ENCODE measurements around the gene CCHCR1.
"Not testable (repeated sequence)": the region's sequence is repeated elsewhere in the genome, so short reads cannot be mapped to it uniquely, and the experiment has no call there.

The CCHCR1 gene

DNA sequence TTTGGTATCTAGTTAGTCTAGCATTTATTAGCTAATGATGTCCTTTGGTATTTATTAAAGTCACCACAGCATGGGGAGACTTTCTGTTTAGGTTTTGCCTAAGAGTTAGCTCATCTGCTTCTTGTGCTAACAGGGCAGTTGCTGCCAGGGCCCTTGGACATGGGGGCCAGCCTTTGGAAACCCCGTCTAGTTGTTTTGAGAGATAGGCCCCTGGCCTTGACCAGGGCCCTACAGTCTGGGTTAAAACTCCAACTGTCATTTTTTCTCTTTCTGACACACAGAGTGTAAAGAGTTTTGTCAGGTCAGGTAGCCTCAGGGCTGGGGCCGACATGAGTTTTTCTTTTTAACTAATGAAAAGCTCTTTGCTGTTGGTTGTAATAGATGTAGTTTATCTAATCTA is 25.7 kb upstream of the CCHCR1 start:
- not testable (repeated sequence) for DNase-seq

DNA sequence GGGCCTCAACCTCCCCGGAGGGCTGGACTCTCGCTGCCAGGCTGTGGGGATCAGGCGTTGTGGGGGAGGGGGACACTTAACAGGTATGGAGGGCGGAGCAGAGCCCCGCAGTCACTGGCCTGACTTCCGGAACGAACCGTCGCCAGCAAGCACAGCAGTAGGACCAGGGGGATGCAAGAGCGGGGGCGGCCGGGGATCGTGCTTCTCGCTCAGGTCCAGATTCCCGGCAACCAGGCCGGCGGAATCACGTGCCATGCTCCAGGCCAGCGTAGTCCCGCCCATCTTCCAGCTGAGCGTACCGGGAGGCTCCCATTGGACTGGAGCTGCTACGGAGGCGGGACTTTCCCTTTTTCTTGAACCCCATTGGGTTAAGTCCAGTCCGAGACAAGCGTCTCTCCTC is 22.9 kb upstream of the CCHCR1 start:
- no peak for DNase-seq

DNA sequence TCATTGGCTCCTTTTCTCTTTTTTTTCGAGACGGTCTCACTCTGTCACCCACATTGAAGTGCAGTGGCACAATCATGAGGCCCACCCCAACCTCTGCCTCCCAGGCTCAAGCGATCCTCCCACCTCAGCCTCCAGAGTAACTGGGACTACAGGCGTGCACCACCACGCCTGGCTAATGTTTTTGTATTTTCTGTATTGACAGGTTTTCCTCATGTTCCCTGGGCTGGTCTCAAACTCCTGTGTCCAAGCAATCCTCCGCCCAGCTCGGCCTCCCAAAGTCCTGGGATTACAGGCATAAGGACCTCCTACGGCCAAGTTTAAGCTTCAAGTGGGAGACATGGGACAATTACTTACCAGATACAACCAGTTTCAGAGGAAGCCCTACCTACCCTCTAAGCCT is 22.3 kb upstream of the CCHCR1 start:
- DNase-seq, result no peak

- no peak for DNase-seq
Measured at GRCh38 chr6:31179042-31179386, 21.4 kb upstream of the CCHCR1 start.

GRCh38 chr6:31178143-31179041 is 20.8 kb upstream of the CCHCR1 start:
- no peak for DNase-seq

GRCh38 chr6:31175971-31176370 is 18.4 kb upstream of the CCHCR1 start:
- no peak for DNase-seq

- no peak for DNase-seq
Measured at GRCh38 chr6:31174378-31174777, 16.8 kb upstream of the CCHCR1 start.

GRCh38 chr6:31173406-31173805 is 15.8 kb upstream of the CCHCR1 start:
- no peak for DNase-seq

DNA sequence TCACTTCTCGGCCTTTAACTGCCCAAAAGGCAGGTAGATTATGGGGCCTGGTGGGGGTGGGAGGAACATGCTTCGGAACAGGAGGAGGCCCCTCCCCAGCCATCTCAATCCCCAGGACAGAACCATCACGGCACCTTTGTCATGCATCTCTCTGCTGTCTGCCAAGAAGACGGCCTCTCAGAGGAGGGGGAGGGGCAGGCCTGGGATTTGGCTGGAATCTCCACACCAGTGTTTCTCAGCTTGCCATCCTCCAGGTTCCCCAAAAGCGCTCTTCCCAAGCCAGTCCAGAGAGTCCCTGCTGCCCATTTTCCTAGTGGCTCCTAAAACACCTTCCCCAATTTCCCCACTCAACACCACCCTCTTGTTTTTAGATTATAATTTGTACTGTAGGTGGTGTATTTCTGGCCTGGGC is 15.4 kb upstream of the CCHCR1 start:
- DNase-seq, result no peak

DNA sequence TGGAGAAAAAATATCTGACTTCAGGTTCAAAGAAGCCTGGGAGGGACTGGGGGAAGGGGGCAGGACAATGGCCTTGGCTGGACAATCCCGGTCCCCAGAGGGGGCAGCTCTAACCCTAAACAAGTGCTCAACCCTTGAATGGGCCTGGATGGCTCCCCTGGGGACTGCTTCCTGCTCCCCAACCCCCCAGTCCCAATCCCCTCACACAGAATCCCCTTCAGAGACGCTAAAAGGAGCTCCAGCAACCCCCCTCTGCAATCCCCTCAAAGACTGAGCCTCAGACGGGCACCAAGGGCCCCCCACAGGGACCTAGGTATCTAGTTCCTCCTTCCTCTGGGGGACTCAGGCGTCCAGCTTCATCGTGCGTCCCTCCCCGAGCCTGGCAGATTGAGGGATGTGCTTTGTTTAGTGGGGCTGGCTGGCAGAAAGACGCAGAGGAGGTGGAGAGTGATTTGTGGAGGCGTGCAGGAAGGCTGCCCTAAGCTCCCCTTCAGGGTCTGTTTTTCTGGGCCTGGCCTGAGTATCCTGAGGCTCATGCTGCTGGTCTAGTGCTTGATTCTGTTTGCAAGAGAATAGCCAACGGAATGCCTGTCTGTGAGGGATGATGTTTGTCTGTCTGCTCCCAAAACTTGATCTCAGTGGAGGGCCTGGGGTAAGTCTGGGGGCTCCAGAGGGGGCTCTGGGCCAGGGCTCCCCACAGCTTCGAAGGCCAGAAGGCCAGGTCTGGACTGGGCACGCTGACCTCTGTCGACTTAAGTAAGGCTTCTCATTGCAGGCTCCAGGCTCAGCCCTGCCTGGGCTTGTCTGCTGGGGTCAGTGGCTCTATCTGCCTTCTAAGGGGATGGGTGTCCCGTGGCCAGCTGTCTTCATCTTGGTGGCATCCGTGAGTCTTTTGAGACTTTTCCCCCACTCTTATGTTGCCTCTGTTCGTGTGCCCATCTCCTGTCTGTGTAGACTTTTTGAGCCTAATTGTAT is 14.6 kb upstream of the CCHCR1 start:
- no peak for DNase-seq

DNA sequence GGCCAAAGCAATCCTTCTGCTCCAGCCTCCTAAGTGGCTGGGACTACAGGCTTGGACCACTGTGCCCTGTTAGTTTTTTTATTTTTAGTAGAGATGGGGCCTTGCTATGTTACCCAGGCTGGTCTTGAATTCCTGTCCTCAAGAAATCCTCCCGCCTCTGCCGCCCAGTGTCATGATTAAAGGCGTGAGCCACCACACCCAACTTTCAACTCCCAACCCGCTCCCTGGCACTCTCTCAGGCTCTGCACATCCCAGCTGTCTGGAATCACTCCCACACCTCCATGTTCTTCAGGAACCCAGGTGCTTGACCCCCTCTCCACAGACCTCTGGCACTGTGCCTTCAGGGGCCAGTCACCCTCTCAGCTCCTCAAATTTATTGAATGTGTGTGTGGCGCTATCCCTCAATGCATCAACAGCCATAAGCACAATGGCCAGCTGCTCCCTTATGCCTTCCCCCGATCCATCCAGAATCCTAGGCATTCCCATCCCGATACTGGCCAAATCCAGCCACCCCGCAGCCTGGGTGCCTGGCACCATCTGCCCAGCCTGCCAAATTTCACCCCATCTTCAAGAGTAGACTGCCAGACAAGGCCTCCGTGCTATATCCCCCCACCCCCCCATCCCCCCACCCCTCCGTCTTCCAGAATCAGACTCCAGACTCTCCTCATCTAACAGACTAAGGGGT is 13.5 kb upstream of the CCHCR1 start:
- no peak for DNase-seq

- DNase-seq, result no peak
Measured at GRCh38 chr6:31170600-31170881, 12.9 kb upstream of the CCHCR1 start, which contains the start of gene POU5F1. TSS of gene POU5F1 (minus strand) at chr6:31170682. CDS start at chr6:31170620, 62 bp downstream.

DNA sequence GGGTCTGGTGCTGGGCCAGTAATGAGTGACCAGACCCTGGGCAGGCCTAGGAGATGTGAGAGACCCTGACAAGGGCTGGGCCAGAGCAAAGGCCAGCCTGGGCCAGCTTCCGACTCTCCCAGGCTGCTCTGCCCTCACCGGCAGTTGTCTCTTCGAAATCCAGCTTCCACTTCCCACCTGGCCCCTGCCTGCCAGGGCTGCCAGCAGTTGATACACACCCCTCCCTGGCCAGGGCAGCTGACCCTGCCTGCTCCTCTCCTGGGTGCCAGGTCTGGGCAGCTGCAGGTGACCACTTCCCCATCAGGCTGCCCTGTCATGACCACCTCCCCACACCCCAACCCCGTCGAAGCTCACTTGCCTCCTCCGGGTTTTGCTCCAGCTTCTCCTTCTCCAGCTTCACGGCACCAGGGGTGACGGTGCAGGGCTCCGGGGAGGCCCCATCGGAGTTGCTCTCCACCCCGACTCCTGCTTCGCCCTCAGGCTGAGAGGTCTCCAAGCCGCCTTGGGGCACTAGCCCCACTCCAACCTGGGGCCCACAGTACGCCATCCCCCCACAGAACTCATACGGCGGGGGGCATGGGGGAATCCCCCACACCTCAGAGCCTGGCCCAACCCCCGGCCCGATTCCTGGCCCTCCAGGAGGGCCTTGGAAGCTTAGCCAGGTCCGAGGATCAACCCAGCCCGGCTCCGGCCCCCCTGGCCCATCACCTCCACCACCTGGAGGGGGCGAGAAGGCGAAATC is 12.4 kb upstream of the CCHCR1 start:
- DNase-seq, result not testable (repeated sequence)

DNA sequence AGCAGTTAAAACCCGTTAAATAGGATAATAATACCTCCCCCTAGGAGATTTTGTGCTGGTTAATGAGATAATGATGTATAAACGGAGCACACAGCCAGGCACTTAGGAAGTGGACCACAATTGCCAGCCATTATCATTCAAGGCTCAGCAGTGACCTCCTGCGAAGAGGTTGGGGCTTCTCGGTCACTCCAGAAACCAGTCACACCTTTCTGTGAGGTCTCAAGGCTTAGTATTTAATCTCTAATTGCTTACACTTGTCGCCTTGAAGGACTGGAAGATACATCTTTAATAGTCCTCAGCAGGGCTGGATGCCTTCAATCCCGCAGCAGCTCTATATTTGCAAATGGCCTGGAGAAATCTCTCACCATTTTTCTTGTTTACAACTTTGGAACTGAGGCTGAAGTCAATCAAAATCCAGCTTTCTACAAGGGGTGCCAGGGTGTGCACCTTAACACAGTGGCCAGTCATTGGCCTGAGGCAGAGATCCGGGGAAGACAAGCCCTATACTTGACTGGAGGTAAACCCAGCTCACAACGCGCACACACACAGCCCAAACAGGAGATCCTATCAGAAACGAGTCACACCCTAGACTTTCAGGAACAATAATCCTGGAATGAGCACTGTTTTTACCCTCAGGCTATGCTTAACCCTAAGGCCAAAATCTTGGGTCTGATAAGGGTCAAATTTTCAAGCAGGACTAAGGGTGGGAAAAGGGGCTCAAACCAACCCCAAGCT is 11.7 kb upstream of the CCHCR1 start:
- no peak for DNase-seq

DNA sequence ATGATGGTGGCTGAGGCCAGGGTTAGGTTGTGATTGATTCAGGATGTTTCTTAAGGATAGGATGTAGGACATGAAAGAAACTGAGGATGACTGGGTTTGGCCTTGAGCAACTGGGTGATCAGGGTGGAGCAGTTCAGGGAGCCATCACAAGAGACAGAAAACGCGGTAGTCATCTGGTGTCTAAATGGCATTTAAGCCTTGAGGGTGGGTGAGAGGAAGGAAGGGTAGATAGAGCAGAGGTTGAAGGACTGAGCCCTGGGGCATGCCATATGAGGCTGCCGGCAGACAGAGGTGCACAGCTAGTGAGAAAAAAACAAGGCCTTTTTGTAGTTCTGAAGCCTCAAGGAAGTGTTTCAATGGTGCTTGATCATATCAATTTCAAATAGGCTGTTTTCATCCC is 11.0 kb upstream of the CCHCR1 start:
- no peak for DNase-seq

GRCh38 chr6:31165986-31166385 is 8.4 kb upstream of the CCHCR1 start:
- no peak for DNase-seq

- not testable (repeated sequence) for DNase-seq
Measured at GRCh38 chr6:31165064-31165832, 7.6 kb upstream of the CCHCR1 start.

DNA sequence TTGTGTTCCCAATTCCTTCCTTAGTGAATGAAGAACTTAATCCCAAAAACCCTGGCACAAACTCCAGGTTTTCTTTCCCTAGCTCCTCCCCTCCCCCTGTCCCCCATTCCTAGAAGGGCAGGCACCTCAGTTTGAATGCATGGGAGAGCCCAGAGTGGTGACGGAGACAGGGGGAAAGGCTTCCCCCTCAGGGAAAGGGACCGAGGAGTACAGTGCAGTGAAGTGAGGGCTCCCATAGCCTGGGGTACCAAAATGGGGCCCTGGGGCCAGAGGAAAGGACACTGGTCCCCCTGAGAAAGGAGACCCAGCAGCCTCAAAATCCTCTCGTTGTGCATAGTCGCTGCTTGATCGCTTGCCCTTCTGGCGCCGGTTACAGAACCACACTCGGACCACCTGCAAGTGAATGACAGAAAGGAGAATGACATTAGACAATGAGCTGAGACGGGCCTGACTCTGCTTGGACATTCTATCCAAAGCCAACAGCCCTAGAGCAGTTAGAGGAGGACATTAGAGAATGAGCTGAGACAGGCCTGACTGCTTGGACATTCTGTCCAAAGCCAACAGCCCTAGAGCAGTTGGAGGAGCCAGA is 7.0 kb upstream of the CCHCR1 start:
- DNase-seq, result not testable (repeated sequence)

- no peak for DNase-seq
Measured at GRCh38 chr6:31163922-31164321, 6.3 kb upstream of the CCHCR1 start.

DNA sequence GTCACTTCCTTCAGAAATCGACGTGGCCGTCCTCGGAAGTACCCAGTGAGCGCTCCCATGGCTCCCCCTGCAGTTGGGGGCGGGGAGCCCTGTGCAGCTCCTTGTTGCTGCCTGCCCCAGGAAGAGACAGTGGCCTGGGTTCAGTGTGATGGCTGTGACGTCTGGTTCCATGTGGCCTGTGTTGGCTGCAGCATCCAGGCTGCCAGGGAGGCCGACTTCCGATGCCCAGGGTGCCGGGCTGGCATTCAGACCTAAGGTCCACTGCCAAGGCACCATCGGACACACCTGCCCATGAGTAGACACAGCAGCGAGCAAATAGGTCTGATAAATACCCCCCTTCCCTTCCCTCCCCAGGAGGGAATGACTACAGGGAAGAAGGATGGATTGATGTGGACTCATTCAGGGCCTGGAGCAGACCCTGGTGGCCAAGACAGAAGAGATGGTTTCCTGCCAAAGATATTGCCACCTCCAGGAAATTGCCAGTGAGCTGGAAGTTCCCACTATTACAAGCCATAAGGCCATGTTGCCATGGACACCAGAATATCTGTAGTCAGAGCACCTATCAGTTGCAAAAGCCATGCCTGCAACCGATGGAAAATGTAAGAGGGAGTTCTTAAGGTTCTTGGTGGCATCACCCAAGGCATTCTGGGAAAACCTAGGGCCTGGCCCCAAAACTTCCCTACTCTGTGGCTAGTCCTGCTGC is 5.0 kb upstream of the CCHCR1 start:
- DNase-seq, result no peak
